Measurements from ENCODE around the gene FHIT. TPM values are rescaled to one million over a fixed set of nuclear protein-coding genes. Genes with fewer than 3 reads are reported as not detected.

The FHIT gene
- total RNA-seq, 1 experiment from 2014 or later: 3.9 TPM

DNA sequence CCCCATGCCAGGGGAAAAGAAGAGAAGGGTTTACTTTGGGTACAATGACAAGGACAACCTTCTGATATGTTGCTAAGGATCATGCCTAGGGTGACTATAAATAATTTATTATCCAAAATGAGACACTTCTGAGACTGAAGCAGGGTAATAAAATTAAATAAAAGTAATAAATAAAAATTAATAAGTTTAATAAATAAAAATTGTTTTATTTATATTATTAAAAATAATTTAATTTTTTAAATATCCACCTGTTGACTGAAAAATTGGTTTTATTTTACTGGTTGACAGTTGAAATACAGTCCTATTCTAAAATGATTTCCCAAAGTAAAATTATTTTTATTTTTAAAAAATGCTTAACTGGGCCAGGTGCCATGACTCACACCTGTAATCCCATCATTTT lies 102.0 kb downstream of the FHIT start:
- in situ Hi-C loops (cut with HindIII; ENCODE audit: low pct_unique_long_range_greater_than_20kb, low sequenced_read_pairs): no loop called here

DNA sequence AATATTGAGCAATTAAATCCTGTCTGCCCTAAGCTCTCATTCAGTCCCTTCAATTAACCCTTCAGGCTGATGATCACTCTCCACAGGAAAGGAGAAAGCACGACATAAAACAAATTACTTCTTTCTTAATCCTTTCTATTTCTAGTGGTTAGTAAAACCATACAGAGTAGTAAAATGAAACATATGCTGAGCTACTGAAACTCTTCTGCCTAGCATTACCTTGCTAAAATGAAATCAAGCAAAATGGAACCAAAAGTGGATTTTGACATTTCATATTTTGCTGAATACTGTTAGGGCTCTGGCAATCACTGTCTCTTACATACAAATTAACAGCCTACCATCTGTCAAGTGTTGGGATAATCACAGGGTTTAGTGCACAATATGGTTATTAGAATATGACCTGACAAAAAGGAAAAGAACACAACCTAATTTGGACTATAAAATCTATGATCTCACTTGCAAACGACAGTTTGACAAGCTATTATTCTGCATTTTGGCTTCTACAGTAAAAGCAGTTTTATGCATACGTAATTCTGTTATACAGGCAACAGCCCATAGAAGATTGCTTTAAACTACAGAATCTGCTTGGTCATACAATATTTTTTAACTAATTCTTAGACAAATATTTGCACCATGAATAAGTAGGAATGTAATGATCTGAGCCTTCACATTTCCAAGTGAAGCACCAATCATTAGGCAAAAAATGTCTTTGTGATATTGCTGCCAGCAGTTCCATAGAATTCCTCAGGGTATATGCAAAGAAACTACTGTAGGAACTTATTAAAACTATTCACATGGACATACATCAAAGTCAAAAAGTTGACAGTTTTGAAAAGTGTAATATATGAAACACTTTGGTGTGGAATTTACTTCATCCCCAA lies 105.0 kb downstream of the FHIT start:
- in situ Hi-C loops (cut with HindIII; ENCODE audit: low pct_unique_long_range_greater_than_20kb, low sequenced_read_pairs): no loop called here

More for the DNA sequence above, 102.0 kb downstream of the FHIT start:
- DNase-seq (ENCODE audit: low read depth, low spot score): no peak

DNA sequence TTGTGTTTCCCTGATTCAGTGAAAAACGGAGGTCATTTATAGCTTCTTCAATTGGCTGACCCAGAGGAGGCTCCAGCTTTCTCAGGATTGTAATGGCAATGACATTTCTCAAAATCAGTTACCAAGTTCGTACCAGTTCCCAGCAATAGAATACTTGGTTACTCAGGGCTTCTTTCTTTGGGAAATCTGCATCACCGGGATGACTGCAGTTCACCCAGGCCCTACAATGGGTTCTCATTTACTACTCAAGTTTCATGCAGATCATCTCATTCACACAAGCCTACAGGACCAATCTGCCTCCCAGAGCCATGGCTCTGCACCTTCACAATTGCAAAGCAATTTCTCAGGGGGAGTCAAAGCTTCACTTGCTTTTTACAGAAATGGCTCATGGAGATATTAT lies 109.6 kb downstream of the FHIT start:
- DNase-seq (ENCODE audit: low read depth, low spot score): no peak
- in situ Hi-C loops (cut with HindIII; ENCODE audit: low pct_unique_long_range_greater_than_20kb, low sequenced_read_pairs): no loop called here

More for the DNA sequence above, 105.0 kb downstream of the FHIT start:
- no peak for DNase-seq (ENCODE audit: low read depth, low spot score)

DNA sequence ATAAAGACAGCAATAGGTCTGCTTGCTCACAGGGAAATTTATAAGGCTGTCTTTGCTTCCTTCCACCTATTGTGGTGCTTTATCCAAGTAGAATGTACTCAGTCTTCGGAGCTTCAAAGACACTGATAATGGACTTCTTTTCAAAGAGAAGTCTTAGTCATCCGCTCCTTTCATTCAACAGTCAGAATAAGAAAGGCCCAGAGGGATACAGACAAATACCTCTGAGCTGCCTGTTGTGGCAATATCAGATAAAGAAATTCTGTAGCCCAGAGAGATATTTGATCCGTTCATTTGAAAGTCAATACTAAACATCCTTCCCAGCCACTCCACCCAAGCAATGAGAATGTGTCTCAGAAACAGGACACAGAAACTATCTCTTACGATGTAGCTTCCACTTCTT lies 110.0 kb downstream of the FHIT start:
- in situ Hi-C loops (cut with HindIII; ENCODE audit: low pct_unique_long_range_greater_than_20kb, low sequenced_read_pairs): no loop called here
- no peak for DNase-seq (ENCODE audit: low read depth, low spot score)

DNA sequence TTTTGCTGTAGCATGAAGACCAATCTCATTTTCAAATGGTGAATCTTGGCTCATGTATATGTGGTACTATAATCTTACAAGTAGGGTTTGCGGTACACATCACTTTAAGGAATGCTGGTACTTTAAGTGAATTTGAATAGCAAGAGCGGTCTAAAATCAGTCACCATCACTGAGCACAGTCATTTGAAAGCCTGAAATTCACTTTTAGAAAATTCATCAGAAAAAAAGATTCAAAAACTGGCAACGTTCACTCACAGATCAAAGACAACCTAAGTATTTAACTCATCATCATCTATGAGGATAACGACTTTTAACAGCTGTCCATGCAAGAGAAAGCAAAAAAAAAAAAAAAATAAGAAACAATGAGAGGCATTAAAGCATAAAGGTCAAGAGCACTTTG lies 111.6 kb downstream of the FHIT start:
- in situ Hi-C loops (cut with HindIII; ENCODE audit: low pct_unique_long_range_greater_than_20kb, low sequenced_read_pairs): no loop called here
- DNase-seq (ENCODE audit: low read depth, low spot score): no peak

DNA sequence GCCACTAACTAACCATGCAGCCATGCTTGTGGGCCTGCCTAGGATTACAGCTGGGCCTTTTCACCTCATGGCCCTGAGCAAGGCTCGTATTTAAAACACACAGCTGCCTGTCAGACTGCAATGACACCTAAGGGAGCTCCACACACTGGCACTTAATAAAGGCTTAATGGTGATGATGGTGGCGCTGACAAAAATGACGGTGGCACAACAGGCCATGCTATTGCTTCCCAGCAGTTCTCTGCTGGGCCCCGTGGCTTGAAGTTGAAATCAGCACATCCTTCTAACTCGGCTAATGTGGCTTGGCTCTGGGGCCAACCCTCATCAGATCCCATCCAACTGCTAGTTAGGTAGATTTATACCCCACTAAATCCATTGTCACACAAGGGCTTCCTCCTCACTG lies 112.9 kb downstream of the FHIT start:
- in situ Hi-C loops (cut with HindIII; ENCODE audit: low pct_unique_long_range_greater_than_20kb, low sequenced_read_pairs): no loop called here

DNA sequence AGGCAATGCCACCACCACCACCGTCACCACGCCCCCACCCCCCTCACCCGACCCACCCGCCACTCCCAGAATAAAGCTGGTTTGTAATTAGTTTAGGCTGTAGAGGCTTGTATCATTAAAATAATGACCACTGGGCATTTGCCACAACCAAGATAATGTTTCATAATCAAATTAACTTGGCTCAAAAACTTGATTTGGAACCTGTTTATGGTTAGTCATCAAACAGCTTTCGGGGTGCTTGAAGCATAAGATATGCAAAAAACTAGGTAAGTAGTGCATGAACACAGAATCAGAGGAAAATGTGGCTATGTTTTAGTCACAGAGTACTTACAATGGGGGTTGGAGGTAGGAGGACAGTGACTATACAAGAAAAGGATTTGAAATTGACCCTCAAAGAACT lies 115.1 kb downstream of the FHIT start:
- in situ Hi-C loops (cut with HindIII; ENCODE audit: low pct_unique_long_range_greater_than_20kb, low sequenced_read_pairs): no loop called here

More for the DNA sequence above, 112.9 kb downstream of the FHIT start:
- no peak for DNase-seq (ENCODE audit: low read depth, low spot score)

DNA sequence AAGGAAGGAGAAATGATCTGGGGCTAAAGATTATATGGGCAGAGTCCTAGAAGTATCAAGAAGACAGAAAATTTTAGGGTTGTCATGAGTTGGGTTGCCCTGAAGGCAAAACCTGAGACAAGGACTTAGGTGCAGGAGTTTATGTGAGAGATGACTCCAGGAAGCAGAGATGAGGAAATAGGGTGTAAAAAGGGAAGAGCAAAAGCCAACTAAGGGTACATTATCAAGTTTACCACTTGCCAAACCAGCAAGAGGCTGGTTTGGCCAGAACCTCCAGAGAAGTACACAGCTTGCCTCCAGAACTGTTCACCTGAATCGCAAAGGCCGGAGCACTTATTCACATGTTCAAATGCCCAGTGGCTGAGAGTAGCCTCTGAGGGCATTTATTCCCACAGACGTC lies 116.7 kb downstream of the FHIT start:
- in situ Hi-C loops (cut with HindIII; ENCODE audit: low pct_unique_long_range_greater_than_20kb, low sequenced_read_pairs): no loop called here
- no peak for DNase-seq (ENCODE audit: low read depth, low spot score)

More for the DNA sequence above, 115.1 kb downstream of the FHIT start:
- DNase-seq (ENCODE audit: low read depth, low spot score): no peak

DNA sequence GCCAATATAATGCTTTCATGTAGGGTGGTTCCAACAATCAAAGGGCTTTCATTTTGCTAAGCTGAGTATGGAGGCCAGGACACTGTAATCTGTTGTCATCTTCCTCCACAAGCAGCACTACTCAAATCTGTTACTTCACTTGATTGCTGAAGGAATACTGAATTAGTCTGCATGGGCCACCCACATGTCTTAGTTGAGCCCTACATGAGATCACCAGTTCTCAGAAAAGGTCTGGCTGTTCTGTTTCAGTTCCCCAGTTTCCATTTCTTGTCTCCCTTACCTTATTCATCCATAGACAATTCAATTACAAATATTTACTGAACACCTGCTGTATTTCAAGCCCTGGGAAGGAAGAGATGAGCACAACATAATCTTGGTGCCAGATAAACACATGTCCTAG lies 119.2 kb downstream of the FHIT start:
- in situ Hi-C loops (cut with HindIII; ENCODE audit: low pct_unique_long_range_greater_than_20kb, low sequenced_read_pairs): no loop called here
- no peak for DNase-seq (ENCODE audit: low read depth, low spot score)

DNA sequence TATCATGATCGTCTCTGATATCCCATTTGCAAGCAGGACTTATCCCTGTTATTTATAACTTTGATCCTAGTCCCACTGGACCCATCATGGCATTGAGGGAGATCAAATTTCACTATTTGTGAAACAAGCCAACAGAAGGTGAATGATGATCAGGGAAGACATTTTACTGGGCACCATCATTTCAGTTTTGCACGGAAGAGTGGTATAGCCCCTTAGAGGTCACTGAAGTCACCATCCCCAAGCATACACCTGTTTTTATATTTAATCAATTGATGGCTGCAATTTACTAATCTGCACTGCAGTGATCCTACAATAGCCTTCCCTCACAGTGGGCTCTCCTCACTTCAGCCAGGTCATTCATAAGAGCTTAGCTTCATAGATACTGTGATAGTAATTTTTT lies 132.4 kb downstream of the FHIT start:
- in situ Hi-C loops (cut with HindIII; ENCODE audit: low pct_unique_long_range_greater_than_20kb, low sequenced_read_pairs): no loop called here
- DNase-seq (ENCODE audit: low read depth, low spot score): no peak

DNA sequence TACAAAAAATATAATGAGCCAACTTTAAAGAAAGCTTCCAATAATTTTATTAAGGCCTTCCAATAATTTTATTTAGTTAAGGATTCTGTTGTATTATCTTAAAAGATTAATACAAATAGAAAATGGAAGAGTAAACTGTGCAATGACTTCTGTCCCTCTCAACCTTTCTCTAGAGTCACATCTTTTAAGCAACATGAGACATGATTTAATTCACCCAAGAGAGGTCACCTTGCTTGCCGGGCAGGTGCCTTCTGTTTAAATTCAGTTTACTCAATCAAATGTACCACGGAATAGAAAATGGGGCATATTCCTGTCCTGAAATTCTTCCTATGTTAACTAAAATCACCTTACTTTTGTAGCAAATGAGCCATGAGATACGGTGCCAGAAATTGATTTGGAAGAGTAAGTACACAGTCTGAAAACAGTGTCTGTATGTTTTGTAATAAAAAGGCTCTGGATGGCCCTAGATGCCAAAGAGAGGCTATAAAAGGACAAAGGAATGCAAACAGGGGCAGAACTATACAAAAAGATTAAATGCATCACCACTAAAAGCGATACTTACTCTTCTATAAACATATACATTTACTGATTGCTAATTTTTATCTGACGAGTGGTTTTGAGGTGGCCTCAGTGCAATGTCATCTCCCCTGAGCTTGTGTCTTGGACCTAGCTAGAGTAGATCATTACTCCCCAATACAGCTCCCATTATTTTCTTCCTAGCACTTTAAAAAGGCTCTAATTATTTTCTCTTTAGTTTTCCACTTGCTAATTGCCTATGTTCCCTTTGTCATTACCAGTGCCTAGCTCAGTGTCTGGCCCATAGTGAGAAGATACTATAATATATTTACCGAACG lies 134.0 kb downstream of the FHIT start:
- in situ Hi-C loops (cut with HindIII; ENCODE audit: low pct_unique_long_range_greater_than_20kb, low sequenced_read_pairs): no loop called here
- DNase-seq (ENCODE audit: low read depth, low spot score): no peak

DNA sequence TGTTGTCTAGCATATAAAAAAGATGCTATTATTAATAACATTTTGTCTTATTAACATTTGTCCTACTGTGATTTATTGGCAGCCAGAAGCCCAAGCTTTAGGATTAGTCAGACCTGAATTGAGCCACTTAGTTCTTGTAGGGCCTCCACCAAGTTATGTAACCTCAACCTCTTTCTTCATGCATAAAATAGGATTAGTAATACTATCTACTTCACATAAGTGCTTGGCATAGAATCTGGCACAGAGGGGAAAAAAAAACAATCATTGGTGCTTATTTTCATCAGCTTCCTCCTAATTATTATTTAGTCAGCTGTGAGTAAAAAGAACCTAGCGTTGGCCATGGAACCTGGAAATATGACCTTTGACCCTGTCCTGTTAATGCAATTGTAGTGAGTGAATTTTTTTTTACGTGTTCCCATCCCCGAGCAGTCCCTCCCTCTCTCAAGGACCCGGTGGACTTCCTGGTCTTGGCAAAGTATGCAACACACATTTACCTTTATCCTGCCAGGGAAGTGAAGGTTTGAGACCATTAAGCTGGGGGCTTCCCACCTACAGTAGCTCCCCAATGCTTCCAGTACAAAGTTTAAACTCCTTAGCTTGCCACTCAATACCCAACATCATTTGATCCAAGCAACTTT lies 136.8 kb downstream of the FHIT start:
- in situ Hi-C loops (cut with HindIII; ENCODE audit: low pct_unique_long_range_greater_than_20kb, low sequenced_read_pairs): no loop called here
- DNase-seq (ENCODE audit: low read depth, low spot score): no peak

DNA sequence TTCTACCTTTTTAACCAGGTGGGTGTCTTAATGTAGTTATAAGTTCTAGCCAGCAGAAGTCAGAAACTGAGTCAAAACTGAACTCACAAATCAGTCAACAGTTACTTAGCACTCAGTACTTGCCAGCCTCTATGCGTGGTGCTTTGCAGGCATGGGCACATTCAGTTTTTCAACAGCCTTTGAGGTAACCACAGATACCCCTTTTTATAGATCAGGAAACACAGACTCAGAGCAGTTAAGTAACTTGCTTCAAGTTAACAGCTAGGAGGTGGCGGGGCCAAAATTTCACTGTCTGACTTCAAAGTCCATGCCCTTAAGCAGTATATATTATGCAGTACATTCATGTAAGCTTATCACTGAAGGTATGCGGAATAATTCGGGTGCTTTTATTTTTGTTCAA lies 139.4 kb downstream of the FHIT start:
- in situ Hi-C loops (cut with HindIII; ENCODE audit: low pct_unique_long_range_greater_than_20kb, low sequenced_read_pairs): no loop called here
- DNase-seq (ENCODE audit: low read depth, low spot score): no peak

DNA sequence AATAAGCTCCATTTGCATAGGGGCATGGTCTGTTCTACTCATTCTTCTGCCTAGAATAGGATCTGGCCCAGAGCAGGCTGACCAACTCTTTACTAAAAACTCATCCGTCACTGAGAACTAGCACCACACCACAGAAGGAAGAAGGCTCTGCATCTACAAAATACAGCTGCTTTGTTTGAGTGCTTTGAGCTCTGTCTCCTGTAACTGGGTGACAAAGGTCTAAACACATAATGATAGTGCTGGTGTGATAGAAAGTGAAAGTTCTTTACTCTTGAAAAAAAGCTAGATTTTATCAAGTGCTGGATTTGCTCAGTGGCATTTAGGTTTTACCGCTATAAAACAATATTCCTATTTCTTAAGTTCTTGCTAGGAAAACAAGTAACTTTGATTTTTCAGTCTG lies 140.7 kb downstream of the FHIT start:
- no peak for DNase-seq (ENCODE audit: low read depth, low spot score)
- in situ Hi-C loops (cut with HindIII; ENCODE audit: low pct_unique_long_range_greater_than_20kb, low sequenced_read_pairs): no loop called here

DNA sequence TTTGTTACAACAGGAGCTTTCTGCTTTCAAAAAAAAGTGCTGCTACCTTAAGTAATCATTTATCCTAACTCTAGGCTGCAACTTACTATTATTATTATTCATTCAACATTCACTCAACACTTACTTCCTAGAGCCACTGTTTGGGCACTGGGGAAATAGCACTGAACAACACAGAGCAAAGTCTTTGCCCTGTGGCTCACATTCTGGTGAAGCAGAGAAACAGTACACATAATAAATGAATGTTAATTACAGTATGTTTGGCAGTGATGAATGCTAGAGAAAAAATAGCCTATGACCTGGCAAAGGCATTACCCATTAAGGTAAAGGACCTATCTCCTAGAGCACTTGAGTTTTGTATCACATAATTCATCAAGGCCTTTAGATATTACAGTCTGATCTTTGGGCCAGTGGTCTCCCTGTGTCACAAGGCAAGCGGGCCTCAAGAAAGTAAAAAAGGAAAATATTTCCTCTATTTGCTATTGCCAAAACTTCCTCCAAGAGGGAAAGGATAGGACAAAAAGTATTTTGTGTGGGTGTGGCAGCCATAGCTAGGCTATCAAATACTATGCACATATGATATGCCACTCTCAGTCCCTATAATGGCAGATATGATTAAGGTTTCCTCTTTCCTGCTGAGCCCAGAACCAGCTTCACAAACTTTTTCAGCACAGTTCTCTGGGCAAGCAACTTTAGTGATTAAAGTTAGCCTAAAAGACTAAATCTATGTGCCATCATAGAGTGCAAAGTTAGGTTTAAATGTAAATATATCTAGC lies 142.8 kb downstream of the FHIT start:
- DNase-seq (ENCODE audit: low read depth, low spot score): no peak
- in situ Hi-C loops (cut with HindIII; ENCODE audit: low pct_unique_long_range_greater_than_20kb, low sequenced_read_pairs): no loop called here

DNA sequence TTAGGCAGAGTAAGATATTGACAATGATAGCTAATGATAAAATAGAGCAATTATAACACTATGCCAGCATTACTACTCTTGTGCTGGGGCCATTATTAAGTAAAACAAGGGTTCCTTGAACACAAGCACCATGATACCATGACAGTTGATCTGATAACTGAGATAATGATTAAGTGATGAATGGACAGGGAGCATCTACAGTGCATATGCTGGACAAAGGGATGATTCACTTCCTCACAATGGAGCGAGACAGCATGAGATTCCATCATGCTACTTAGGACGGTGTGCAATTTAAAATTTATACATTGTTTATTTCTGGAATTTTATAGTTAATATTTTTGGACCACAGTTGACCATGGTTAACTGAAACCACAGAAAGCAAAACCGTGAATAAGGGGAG lies 156.6 kb downstream of the FHIT start:
- no peak for DNase-seq (ENCODE audit: low read depth, low spot score)
- in situ Hi-C loops (cut with HindIII; ENCODE audit: low pct_unique_long_range_greater_than_20kb, low sequenced_read_pairs): no loop called here

DNA sequence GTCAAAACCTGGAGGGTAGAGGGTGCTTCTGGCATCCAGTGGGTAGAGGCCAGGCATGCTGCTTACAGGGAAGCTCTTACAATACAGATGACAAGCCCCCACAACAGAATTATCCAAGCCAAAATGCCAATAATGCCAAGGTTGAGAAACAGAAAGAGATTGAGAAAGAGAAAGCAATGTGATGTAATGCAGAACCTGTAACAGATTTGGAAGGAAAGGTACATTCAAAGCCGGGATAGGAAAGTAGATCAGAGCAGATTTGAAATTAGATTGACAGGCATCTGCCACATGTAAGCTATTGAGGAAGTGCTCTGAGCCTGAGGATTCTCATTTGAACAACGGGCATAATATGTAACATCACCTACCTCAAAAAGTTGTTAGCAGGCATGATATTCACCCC lies 157.9 kb downstream of the FHIT start:
- no peak for DNase-seq (ENCODE audit: low read depth, low spot score)

DNA sequence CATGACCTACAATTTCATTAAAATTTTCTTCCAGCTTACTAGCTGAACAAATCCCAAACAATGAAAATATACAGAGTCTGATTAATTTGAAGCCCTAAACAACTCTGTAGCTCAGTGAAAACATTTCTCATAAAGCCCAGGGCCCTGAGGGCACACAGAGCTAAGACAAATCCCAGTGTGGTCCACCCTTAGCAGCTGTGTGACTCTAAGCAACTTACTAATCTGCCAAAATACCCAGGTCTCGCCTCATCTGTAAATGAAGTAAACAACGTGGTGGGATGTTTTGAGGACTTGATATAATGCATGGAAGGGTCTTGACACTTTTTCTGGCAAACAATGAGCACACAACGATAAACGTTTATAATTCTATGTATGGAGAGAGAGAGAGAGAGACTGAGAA lies 158.4 kb downstream of the FHIT start:
- in situ Hi-C loops (cut with HindIII; ENCODE audit: low pct_unique_long_range_greater_than_20kb, low sequenced_read_pairs): no loop called here
- no peak for DNase-seq (ENCODE audit: low read depth, low spot score)

More for the DNA sequence above, 157.9 kb downstream of the FHIT start:
- in situ Hi-C loops (cut with HindIII; ENCODE audit: low pct_unique_long_range_greater_than_20kb, low sequenced_read_pairs): no loop called here
